Neuron (in vitro differentiated cells): ENCODE measurements around the gene ZMYND10.
A peak's percentile ranks its signal among the peaks of the same experiment; 100 is the strongest.

Source experiments
- H2AFZ ChIP-seq: one replicate; pipeline ENCODE4 v1.6.1; 2013; ENCODE audit warnings: low read depth, mild to moderate bottlenecking, inconsistent platforms, low read length, moderate library complexity
- H3K27me3 ChIP-seq: one replicate; pipeline ENCODE4 v1.6.1; 2013; ENCODE audit warnings: low read length; ENCODE audit not compliant: insufficient read depth
- H3K36me3 ChIP-seq: one replicate; pipeline ENCODE4 v1.6.1; 2013; ENCODE audit warnings: low read length; ENCODE audit not compliant: insufficient read depth
- H3K4me1 ChIP-seq: one replicate; pipeline ENCODE4 v1.6.1; 2013; ENCODE audit warnings: low read length; ENCODE audit not compliant: insufficient read depth
- H3K4me3 ChIP-seq: 2 replicates; pipeline ENCODE4 v1.5.1; 2013; ENCODE audit warnings: mild to moderate bottlenecking, low read length, moderate library complexity
- H3K9me3 ChIP-seq: one replicate; pipeline ENCODE4 v1.6.1; 2013; ENCODE audit warnings: low read length

ZMYND10 gene

DNA sequence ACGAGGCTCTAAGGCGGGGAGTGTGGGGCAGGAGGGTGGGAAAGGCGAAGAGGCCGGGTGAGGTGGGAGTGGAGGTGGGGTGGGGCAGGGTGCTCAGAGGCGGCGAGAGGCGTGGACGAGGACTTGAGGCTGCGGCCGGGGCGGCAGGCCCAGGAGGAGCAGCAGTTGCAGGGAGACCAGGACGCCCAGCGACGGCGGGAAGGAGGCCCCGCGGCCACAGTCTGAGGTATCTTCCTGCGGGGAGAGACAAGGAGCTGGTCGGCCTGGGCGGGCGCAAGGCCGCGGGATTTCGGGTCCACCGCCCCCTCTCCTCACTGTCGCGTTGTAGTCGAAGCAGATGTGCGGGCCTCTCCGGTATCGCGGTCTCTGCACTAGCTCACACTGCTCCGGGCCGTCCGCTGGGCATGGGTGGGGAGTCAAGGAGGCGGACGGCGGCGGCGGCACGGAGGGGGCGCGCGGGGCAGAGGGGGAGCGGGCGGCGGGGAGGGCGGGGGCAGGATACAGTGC lies 19.1 kb upstream of the ZMYND10 start:
- H3K9me3 ChIP-seq: no peaks in the 10 kb centered on the region
- H3K27me3 ChIP-seq: peaks cover 27% of the 10 kb centered on the region
- no peaks in the 10 kb centered on the region for H3K36me3 ChIP-seq
- H3K4me3 ChIP-seq: no peak overlapping the region
- no peak overlapping the region for H2AFZ ChIP-seq
- no peaks in the 10 kb centered on the region for H3K4me1 ChIP-seq

DNA sequence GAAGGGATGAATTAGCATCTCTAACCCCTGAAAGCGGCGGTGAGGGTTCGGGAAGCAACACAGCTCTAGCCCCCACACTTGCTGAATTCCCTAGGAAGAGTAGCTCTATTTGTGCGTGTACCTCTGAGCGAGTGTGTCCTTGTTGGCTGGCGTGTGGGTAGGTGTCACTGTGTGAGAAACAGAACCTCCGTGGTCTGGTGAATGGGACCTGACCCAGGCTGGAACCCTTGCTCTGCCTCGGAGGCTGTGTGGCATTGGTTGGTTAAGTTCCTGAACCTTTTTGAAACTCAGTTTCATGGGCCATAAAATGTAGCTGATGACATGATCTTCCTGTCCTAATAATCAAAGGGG lies 14.2 kb upstream of the ZMYND10 start:
- no peaks in the 10 kb centered on the region for H3K9me3 ChIP-seq
- peaks cover 12% of the 10 kb centered on the region for H3K27me3 ChIP-seq
- peaks cover 25% of the 10 kb centered on the region for H3K36me3 ChIP-seq
- H3K4me1 ChIP-seq: peaks cover 30% of the 10 kb centered on the region
- H3K4me3 ChIP-seq: peak overlapping the region; percentile 80
- peak overlapping the region; percentile 39 for H2AFZ ChIP-seq

DNA sequence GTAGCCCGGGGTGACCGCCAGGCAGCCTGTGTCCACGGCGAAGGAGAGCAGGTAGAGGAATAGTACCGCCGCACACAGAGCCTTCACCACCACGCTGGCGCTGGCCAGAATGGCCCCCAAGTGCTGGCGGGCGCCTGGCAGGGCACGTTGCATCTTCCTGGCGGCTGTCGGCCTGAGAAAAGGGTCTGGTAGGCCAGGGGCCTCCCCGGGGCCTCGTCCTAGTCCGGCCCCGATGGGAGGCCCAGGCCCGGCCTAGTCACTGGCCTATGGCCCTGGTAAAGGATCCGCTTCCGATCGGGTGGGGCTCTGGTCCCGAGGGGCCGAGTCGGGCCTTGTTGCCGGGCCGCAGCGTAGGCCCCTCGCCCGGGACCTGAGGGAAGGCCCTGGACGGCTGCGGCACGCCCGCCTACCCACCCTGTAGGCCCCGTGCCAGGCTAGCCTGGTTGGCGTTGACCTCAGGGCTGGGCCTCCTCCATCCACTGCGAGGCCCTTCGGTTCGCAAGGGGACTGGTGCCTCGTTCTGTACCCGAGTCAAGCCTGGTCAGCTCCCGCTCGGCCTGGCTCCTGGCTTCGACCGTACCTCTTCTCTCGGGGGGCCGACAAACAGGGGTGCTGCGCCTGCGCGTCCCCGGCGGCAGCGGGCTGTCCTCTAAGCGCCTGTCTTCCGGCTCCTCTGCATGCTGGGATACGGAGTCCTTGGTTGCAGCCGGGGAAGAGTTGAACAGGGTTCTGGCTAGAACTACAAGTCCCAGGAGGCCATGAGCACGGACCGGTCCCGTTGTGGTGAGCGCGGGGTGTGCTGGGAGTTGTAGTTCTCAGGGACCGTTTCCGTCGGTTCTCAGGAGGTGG lies 13.6 kb upstream of the ZMYND10 start, which contains the start of gene TMEM115:
TMEM115 (minus strand) TSS at position 611 of the 849 bp plus-strand sequence; CDS start at position 153, 458 bp downstream.
- Histone ChIP-seq H3K4me3 (peak within 1 kb of the TSS; percentile 80), H3K4me1 (peaks cover 30% of the 10 kb centered on the region), H3K36me3 (peaks cover 30% of the 10 kb centered on the region), H3K9me3 (no peaks in the 10 kb centered on the region), H2AFZ (peak within 1 kb of the TSS; percentile 39), H3K27me3 (peaks cover 7% of the 10 kb centered on the region)

DNA sequence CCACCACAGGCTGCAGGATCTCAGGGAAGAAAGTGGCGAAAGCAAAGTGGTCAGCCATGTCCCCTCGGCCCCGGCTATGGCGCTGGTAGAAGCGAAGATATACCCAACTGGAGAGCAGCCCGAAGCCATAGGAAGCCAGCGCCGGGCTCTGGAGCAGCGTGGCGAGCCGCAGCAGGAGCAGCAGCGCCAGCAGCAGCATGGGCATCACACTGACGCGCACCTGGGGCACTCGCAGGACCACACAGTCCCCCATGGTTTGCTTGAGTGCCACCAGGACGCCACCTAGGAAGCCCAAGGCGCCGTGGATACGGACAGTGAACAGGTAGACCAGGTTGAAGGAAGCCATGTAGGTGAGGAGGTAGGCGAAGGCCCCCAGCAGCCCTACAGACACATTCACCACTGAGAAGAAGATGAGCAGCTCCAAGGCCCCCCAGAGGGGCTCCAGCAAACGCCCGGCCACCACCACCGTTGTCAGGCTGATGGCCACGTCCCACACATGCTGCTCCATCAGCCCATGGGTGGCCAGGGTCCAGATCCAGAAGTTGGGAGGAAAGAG lies 12.9 kb upstream of the ZMYND10 start:
- peak overlapping the region; percentile 80 for H3K4me3 ChIP-seq
- H2AFZ ChIP-seq: no peak overlapping the region
- no peaks in the 10 kb centered on the region for H3K9me3 ChIP-seq
- H3K4me1 ChIP-seq: peaks cover 30% of the 10 kb centered on the region
- H3K27me3 ChIP-seq: peaks cover under 1% of the 10 kb centered on the region
- H3K36me3 ChIP-seq: peaks cover 37% of the 10 kb centered on the region

DNA sequence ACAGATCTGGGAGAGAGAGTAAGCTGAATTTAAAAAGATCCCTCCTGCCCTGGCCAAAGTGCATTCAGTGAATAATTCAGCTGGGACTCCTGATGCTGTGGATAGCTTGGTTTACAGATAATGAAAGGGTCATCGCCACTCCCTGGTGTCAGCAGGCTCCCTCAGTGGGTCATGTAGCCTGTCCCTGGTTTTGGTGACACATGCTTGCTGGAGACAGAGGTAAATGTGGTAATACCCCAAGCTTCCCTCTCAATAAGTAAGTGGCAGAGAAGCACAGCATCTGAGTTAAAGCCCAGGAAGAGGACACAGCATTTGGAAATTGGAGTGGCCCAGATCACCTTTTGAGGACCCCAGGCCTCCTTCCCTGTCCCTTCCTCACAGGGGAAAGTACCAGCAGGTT lies 11.9 kb upstream of the ZMYND10 start:
- H2AFZ ChIP-seq: no peak overlapping the region
- H3K4me1 ChIP-seq: peaks cover 30% of the 10 kb centered on the region
- H3K36me3 ChIP-seq: peaks cover 40% of the 10 kb centered on the region
- no peaks in the 10 kb centered on the region for H3K9me3 ChIP-seq
- peak overlapping the region; percentile 80 for H3K4me3 ChIP-seq
- no peaks in the 10 kb centered on the region for H3K27me3 ChIP-seq

DNA sequence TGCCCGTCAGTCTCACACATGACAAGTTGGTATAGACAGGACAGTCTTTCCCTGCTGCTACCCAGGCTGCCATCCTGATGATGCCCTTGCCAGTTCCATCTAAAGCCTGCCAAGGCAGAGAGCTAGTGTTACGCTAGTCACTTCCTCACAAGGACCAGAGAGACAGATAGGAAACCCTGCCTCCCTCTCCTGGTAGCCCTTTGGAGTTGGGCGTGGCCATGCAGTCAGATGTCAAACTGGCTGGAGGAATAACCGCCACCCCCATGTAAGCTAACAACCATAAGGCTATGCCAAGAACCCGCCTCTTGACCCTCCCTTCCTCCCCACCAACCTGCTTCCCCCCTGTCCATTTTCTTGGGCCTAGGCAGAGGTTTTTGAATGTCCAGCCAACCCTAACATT lies 11.0 kb upstream of the ZMYND10 start:
- H3K9me3 ChIP-seq: no peaks in the 10 kb centered on the region
- H2AFZ ChIP-seq: no peak overlapping the region
- H3K36me3 ChIP-seq: peaks cover 40% of the 10 kb centered on the region
- peak overlapping the region; percentile 80 for H3K4me3 ChIP-seq
- H3K27me3 ChIP-seq: no peaks in the 10 kb centered on the region
- peaks cover 32% of the 10 kb centered on the region for H3K4me1 ChIP-seq

DNA sequence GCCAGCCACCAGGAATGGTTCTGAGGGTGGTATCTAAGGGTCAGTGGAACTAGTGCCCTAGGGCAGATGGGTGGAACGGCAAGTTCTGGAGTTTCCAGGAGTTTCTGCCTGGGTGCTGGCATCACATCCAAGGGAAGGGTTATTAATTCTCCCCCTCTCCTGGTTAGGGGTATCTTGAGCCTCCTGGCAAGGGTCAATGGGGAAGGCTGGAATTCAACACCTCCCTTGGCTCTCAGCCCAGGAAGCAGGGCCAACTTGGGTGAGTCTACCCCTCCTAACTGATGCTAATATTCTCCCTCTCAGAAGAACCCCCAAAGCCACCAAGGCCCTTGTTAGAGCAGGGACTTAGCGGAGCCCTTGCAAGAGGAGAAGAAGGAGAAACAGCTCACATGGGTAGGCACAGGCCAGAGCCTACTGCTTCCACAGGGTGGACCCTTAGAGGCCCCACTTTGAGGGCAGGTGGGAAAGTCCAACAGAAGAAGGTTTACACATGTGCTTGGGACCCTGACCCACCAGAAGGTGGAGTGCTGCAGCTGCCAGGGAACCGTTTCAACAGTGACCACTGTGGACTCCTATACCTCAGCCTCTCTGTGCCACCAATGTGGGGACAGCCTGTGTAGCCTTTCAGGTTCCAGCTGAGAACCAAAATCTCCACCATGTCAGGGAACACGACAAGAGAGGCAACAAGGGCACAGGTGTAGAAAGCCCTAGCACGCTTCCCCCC lies 10.5 kb upstream of the ZMYND10 start:
- Histone ChIP-seq H3K9me3 (no peaks in the 10 kb centered on the region), H3K36me3 (peaks cover 40% of the 10 kb centered on the region), H3K4me3 (peak overlapping the region; percentile 80), H2AFZ (no peak overlapping the region), H3K4me1 (peaks cover 38% of the 10 kb centered on the region), H3K27me3 (no peaks in the 10 kb centered on the region)

DNA sequence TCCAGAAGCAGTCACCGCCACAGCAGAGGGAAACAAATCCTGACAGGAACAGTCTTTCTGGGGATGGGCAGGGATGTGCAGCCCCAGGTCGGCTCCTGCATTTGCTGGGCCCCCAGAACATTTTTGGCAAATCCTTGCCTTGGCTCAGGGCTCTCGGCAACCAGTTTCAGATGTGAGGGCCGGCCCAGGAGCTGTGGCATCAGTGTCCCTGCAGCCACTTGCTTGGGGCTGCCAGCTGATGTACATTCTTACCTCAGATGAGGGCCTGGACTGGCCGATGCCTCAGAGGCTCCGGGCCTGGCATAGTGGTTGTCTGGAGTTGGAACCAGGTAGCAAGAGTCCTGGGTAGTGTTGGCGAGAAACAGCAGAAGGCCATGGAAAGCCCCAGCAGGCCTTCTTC lies 9.3 kb upstream of the ZMYND10 start:
- Histone ChIP-seq H3K4me3 (no peak overlapping the region), H3K36me3 (peaks cover 40% of the 10 kb centered on the region), H2AFZ (no peak overlapping the region), H3K9me3 (no peaks in the 10 kb centered on the region), H3K27me3 (no peaks in the 10 kb centered on the region), H3K4me1 (peaks cover 44% of the 10 kb centered on the region)

DNA sequence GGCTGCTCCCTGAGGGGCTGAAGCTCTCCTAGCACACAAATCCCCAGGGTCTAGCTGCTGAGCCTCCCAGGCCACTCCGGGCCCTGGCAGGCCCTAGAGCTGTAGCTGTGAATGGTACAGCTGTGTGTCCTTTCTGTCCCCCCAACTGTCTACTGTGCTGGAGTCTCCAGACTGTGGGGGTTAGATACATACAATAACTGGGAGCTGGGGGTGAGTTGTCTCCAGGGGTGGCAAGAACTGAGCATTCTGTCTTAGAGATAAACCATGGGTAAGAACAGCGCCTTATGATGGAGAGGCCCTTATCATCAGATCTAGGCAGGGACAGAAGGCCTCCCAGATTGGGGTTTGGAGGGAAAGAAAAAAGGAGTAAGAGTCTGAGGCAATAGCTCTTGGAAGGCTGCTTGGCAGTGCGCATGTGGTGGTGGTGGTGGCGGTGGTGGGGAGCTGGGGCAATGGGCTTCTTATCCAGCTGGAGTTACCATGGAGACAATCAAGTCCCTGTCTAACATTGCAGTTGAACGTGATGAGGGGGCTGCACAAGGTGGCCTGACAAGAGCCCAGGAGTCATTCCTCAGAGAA lies 8.7 kb upstream of the ZMYND10 start:
- no peak overlapping the region for H2AFZ ChIP-seq
- H3K9me3 ChIP-seq: no peaks in the 10 kb centered on the region
- no peak overlapping the region for H3K4me3 ChIP-seq
- no peaks in the 10 kb centered on the region for H3K27me3 ChIP-seq
- H3K4me1 ChIP-seq: peaks cover 47% of the 10 kb centered on the region
- peaks cover 40% of the 10 kb centered on the region for H3K36me3 ChIP-seq

DNA sequence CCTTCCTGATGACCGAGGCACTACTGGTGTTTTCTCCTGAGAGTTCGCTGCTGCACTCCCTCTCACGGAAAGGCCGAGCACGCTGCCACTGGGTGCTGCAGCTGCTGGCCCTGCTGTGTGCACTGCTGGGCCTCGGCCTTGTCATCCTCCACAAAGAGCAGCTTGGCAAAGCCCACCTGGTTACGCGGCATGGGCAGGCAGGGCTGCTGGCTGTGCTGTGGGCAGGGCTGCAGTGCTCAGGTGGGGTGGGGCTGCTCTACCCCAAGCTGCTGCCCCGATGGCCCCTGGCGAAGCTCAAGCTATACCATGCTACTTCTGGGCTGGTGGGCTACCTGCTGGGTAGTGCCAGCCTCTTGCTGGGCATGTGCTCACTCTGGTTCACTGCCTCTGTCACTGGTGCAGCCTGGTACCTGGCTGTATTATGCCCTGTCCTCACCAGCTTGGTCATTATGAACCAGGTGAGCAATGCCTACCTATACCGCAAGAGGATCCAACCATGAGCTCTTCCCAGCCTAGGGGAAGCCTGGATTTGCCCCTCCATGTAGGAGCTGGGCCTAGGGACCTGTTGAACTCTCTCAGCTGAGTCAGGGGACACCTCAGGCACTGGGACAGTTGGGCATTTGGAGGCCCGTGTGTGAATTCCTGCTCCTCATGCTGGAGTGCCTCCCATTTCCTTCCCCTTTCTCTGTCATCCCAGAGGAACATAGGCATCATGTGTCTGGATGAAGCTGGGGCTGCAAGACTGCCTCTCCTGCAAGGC lies 7.9 kb upstream of the ZMYND10 start:
- H3K4me1 ChIP-seq: peaks cover 45% of the 10 kb centered on the region
- H2AFZ ChIP-seq: no peak overlapping the region
- H3K27me3 ChIP-seq: no peaks in the 10 kb centered on the region
- no peaks in the 10 kb centered on the region for H3K9me3 ChIP-seq
- no peak overlapping the region for H3K4me3 ChIP-seq
- H3K36me3 ChIP-seq: peaks cover 43% of the 10 kb centered on the region

DNA sequence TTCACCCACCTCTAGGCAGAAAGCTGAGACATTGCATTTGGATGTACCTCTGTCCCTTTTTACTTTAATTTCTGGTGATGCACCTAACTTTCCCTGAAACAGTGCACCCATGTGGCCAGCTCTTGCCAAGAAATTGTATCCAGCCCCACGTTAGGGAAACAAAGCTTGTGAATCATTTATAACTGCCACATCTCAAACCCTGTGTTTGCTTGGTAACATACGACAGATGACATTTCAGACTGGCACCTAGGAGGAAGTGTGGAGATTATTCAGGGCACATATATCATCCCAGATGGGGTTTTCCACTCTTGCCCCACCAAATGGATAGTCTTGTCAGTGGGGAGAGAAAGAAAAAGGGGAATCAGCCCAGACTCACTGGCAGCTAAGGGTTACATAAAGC lies 7.2 kb upstream of the ZMYND10 start:
- H3K4me3 ChIP-seq: no peak overlapping the region
- peaks cover 40% of the 10 kb centered on the region for H3K36me3 ChIP-seq
- peaks cover 39% of the 10 kb centered on the region for H3K4me1 ChIP-seq
- no peaks in the 10 kb centered on the region for H3K9me3 ChIP-seq
- H3K27me3 ChIP-seq: no peaks in the 10 kb centered on the region
- H2AFZ ChIP-seq: no peak overlapping the region

DNA sequence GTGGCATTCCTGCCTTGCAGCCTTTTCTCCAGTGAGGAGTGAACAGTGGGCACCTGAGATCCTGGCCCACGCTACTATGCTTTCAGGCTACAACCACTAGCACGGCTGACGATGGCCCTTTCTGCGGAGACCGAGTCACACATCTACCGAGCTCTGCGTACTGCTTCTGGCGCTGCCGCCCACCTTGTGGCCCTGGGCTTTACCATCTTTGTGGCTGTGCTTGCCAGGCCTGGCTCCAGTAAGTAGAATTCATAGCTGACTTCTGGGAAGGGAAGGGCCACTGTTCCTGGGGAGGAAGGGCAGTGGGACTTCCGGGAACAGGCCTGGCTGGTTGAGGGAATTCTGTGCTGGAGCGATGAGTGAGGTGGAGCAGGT lies 5.8 kb upstream of the ZMYND10 start:
- H3K36me3 ChIP-seq: peaks cover 39% of the 10 kb centered on the region
- no peaks in the 10 kb centered on the region for H3K27me3 ChIP-seq
- H2AFZ ChIP-seq: no peak overlapping the region
- H3K9me3 ChIP-seq: no peaks in the 10 kb centered on the region
- H3K4me3 ChIP-seq: peak overlapping the region; percentile 69
- peaks cover 27% of the 10 kb centered on the region for H3K4me1 ChIP-seq
